NOMO-1 (cell line): ENCODE measurements around the gene DENND5B.
"Not testable (repeated sequence)": the region's sequence is repeated elsewhere in the genome, so short reads cannot be mapped to it uniquely, and the experiment has no call there.

Experiments
- DNase-seq, 2 experiments: peaks; one replicate each; lab custom pipeline; 2025; ENCODE audit not compliant: unreplicated experiment in 2 of 2; lab: John Stamatoyannopoulos, UW

The DENND5B gene

GRCh38 chr12:31594681-31595080 lies 3.7 kb upstream of the DENND5B start:
- DNase-seq: no peak

- DNase-seq: no peak
Measured at GRCh38 chr12:31591380-31591901, 505 bp upstream of the DENND5B start.

- peak; percentile 7 to 36 for DNase-seq
Measured at GRCh38 chr12:31589904-31590641, 863 bp downstream of the DENND5B start.

- DNase-seq: peak in 1 of 2 experiments; percentile 43
Measured at GRCh38 chr12:31589598-31589903, 1.4 kb downstream of the DENND5B start.

GRCh38 chr12:31588976-31589375 lies 2.0 kb downstream of the DENND5B start:
- no peak for DNase-seq

GRCh38 chr12:31586728-31587127 lies 4.2 kb downstream of the DENND5B start:
- no peak for DNase-seq

GRCh38 chr12:31585895-31586294 lies 5.0 kb downstream of the DENND5B start:
- no peak for DNase-seq

- no peak for DNase-seq
Measured at GRCh38 chr12:31585271-31585670, 5.7 kb downstream of the DENND5B start.

GRCh38 chr12:31584782-31585181 lies 6.2 kb downstream of the DENND5B start:
- DNase-seq: no peak

GRCh38 chr12:31583878-31584277 lies 7.1 kb downstream of the DENND5B start:
- DNase-seq: no peak

- DNase-seq: no peak
Measured at GRCh38 chr12:31582155-31582554, 8.8 kb downstream of the DENND5B start.

- no peak for DNase-seq
Measured at GRCh38 chr12:31578632-31579031, 12.3 kb downstream of the DENND5B start.

- peak; percentile 34 to 72 for DNase-seq
Measured at GRCh38 chr12:31574803-31575575, 15.9 kb downstream of the DENND5B start.

- DNase-seq: not testable (repeated sequence)
Measured at GRCh38 chr12:31574367-31574766, 16.6 kb downstream of the DENND5B start.

- no peak for DNase-seq
Measured at GRCh38 chr12:31572900-31573600, 17.9 kb downstream of the DENND5B start.

GRCh38 chr12:31570880-31571279 lies 20.1 kb downstream of the DENND5B start:
- DNase-seq: no peak

- DNase-seq: not testable (repeated sequence)
Measured at GRCh38 chr12:31569517-31569916, 21.4 kb downstream of the DENND5B start.

GRCh38 chr12:31568498-31568897 lies 22.4 kb downstream of the DENND5B start:
- DNase-seq: no peak

GRCh38 chr12:31567029-31567428 lies 23.9 kb downstream of the DENND5B start:
- DNase-seq: no peak

GRCh38 chr12:31566547-31566946 lies 24.4 kb downstream of the DENND5B start:
- no peak for DNase-seq

GRCh38 chr12:31562594-31563328 lies 28.2 kb downstream of the DENND5B start:
- no peak for DNase-seq
